ENCODE data around the gene TMEM86B.

The TMEM86B gene

GRCh38 chr19:55228403-55229031, at the start of gene TMEM86B:
TSS of gene TMEM86B (minus strand) at chr19:55228763. CDS start at chr19:55228741, 22 bp downstream.
- no peak for DNase-seq (ENCODE audit: low read depth)

GRCh38 chr19:55277494-55277893, 48.9 kb upstream of the TMEM86B start:
- no peak for DNase-seq (ENCODE audit: low read depth)

DNA sequence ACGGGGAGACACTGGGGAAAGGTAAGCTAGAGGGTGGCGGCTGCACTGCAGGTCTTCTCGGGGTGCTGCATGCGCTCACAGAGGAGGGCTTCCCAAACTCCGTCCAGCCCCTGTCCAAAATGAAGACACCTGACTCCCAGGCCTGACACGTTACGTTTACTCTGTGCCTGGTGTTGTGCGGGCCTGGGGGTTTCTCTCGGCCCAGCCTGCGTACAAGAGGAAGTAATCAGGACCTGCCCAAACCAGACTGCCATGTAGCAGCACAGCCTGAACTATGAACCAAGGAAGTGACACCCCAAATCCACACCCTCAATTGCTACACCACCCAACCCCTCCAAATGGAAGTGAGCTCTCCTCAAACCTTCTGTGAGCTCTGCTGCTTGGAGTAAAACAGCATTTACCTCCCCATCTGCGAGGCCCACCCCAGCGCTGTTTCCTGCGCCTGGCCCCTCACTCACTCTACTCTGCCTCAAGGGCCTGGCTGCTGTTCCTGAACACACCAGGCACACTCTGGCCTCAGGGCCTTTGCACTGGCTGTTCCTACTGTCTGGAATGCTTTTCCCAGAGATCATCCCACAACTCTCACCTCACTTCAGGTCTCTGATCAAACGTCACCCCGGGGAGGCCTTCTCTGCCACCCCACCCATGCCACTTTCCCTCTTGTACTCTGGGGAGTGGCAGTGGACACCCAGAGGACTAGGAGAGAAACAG, 48.3 kb upstream of the TMEM86B start:
- no peak for DNase-seq (ENCODE audit: low read depth)

GRCh38 chr19:55275851-55276719, 47.5 kb upstream of the TMEM86B start:
- DNase-seq (ENCODE audit: low read depth): no peak

- no peak for DNase-seq (ENCODE audit: low read depth)
Measured at GRCh38 chr19:55273978-55274707, 45.6 kb upstream of the TMEM86B start.

DNA sequence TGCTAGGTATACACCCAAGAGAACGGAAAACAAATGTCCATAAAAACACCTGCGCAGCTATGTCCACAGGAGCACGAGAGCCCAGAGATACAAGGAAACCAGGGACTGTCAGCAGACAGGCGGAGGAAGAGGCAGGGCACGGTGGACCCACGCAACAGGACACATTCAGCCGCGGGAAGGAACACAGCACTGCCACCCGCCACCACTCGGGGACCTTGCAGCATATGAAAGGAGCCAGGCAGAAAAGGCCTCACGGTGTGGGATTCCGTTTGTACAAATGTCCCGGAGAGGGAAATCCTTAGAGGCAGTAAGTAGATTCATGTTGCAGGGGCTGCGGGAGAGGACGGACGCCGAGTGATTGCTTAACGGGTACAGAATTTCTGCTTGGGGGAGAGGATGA, 43.6 kb upstream of the TMEM86B start:
- DNase-seq (ENCODE audit: low read depth): no peak

- no peak for DNase-seq (ENCODE audit: low read depth)
Measured at GRCh38 chr19:55270172-55270942, 41.8 kb upstream of the TMEM86B start.

- DNase-seq (ENCODE audit: low read depth): no peak
Measured at GRCh38 chr19:55269299-55269698, 40.7 kb upstream of the TMEM86B start.

GRCh38 chr19:55266840-55267239, 38.3 kb upstream of the TMEM86B start:
- DNase-seq (ENCODE audit: low read depth): no peak

- DNase-seq (ENCODE audit: low read depth): no peak
Measured at GRCh38 chr19:55266404-55266803, 37.8 kb upstream of the TMEM86B start.

DNA sequence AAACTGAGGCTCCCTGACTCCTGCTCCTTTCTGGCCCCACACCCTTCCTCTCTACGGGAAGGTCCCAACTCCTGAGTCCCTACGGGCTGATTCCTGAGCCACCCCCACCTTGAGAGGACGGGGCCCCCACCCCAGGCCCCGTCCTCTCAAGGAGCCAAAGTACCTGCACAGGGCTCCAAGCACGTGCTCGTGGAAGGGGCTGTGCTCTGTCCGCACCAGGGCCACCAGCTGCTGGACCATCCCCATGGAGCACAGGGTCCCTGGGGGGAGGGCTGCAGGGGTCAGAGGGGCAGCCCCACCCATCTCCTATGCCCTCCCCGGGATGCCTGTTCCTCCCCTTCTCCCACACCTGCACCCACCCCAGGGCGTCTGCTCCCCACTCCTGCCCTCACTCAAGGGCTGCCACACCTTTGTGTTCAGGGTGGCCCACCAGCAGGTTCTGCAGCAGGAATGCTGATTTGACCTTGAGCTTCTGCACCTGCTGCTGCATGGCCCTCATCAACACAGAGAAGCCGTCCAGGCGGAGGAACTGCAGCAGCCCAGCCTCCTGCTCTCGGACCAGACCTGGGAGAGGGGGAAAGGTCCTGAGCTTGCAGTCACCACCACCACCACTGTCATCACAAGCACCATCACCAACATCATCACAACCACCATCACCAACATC, 37.3 kb upstream of the TMEM86B start:
- no peak for DNase-seq (ENCODE audit: low read depth)

DNA sequence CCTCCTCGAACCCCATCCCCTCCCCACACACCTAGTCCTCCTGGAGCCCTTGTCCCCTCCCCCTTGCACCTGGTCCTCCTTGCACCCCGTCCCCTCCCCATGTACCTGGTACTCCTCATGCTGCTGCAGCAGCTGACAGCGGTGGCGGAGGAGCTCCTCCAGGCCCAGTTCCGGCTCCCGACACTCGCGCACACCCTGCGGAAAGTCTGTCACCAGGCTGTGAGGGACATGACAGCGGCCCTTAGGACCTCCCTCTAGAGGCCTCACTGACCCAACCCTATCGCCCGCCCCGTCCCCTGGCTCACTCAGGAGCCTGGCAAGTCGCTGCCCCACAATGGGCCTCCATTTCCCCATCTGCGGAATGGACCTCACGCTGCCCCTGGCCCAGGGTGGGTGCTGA, 36.6 kb upstream of the TMEM86B start:
- no peak for DNase-seq (ENCODE audit: low read depth)

GRCh38 chr19:55264531-55264930, 36.0 kb upstream of the TMEM86B start:
- no peak for DNase-seq (ENCODE audit: low read depth)

DNA sequence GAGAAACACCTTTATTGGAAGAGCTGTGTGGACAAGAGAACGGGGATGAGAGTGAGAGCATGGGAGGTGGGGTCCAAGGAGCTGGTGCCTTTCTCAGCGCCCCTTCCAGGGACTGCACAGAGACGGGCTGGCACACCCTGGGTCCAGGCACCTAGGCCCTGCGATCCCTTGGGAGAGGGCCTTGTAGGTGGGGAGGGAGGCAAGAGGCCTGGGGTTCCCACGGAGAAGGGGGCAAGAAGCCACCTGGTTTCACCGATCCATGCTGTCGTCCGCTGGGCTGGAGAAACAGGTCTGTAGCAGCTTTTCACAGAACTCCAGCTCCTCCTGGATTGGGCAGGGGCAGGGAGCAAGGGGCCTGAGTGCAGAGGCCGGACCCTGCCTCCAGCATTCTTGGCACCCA, 33.8 kb upstream of the TMEM86B start:
- no peak for DNase-seq (ENCODE audit: low read depth)

- no peak for DNase-seq (ENCODE audit: low read depth)
Measured at GRCh38 chr19:55261671-55262126, 33.1 kb upstream of the TMEM86B start.

DNA sequence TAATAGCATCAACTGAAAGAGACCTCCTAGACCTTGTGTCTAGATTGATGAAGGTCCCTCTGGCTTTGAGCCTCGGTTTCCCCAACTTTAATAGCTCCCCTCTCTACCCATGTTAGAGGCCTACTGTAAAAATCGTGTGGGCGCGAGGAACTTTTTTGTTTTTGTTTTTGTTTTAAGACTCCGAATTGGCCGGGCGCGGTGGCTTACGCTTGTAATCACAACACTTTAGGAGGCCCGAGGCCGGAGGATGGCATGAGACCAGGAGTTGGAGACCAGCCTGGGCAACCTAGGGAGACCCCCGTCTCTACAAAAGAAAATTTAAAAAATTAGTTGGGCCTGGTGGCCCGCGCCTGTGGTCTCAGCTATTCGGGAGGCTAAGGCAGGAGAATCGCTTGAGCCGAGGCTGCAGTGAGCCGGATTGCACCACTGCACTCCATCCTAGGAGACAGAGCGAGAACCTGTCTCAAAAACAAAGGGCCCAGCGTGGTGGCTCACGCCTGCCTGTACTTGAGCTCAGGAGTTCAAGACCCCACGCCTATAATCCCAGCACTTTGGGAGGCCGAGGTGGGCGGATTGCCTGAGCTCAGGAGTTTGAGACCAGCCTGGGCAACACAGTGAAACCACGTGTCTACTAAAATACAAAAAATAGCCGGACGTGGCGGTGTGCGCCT, 31.1 kb upstream of the TMEM86B start:
- DNase-seq (ENCODE audit: low read depth): no peak

GRCh38 chr19:55258828-55259539, 30.4 kb upstream of the TMEM86B start, which contains the start of gene PPP6R1:
TSS of gene PPP6R1 (minus strand) at chr19:55259017. CDS start at chr19:55247103, 11,914 bp downstream.
- DNase-seq (ENCODE audit: low read depth): peak; percentile 92

GRCh38 chr19:55258476-55258827, 29.9 kb upstream of the TMEM86B start:
- DNase-seq (ENCODE audit: low read depth): peak; percentile 40

Data from activated T-helper 9 cell treated with anti-CD3 and anti-CD28 coated beads, Interleukin-2, amount 50 U/mL, for 16 hours (primary cell).